ENCODE measurements around the gene ZNF814. TPM values are rescaled to one million over a fixed set of nuclear protein-coding genes. Genes with fewer than 3 reads are reported as not detected.
"Not testable (repeated sequence)": the region's sequence is repeated elsewhere in the genome, so short reads cannot be mapped to it uniquely, and the experiment has no call there.

The ZNF814 gene
- total and polyA plus RNA-seq, 2 experiments from 2014 or later = 80.4 to 86.9 TPM

DNA sequence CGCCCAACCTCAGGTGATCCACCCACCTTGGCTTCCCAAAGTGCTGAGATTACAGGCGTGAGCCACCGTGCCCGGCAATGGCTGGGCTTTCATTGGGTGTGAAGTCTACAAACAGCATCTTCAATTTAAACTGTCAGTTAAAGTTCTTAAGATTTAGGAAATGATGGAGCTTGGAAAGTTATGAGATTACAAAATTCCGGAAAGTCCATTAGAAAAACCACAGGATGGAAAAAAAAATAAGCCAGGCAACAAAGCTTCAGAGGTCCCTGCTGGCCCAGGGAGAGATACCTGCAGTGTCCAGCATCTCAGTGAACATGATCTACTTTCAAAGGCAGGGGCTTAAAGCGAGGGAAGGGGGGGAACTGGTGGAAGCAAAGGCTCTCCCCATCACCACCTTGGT, 63.3 kb downstream of the ZNF814 start (continued):
- no peak for TF ChIP-seq REST (IDR thresholded peaks at IDR 0.05; ENCODE audit: unreplicated experiment)
- no peak for TF ChIP-seq JUNB (IDR thresholded peaks at IDR 0.05; ENCODE audit: unreplicated experiment)
- TF ChIP-seq STAT1 (IDR thresholded peaks at IDR 0.05; ENCODE audit: unreplicated experiment) = no peak
- TF ChIP-seq CREB1 (CRISPR knock-in tag; IDR thresholded peaks at IDR 0.05; ENCODE audit: low read depth) = no peak
- TF ChIP-seq, protein P1, sequence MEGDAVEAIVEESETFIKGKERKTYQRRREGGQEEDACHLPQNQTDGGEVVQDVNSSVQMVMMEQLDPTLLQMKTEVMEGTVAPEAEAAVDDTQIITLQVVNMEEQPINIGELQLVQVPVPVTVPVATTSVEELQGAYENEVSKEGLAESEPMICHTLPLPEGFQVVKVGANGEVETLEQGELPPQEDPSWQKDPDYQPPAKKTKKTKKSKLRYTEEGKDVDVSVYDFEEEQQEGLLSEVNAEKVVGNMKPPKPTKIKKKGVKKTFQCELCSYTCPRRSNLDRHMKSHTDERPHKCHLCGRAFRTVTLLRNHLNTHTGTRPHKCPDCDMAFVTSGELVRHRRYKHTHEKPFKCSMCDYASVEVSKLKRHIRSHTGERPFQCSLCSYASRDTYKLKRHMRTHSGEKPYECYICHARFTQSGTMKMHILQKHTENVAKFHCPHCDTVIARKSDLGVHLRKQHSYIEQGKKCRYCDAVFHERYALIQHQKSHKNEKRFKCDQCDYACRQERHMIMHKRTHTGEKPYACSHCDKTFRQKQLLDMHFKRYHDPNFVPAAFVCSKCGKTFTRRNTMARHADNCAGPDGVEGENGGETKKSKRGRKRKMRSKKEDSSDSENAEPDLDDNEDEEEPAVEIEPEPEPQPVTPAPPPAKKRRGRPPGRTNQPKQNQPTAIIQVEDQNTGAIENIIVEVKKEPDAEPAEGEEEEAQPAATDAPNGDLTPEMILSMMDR (conservative IDR thresholded peaks at IDR 0.05; ENCODE audit: low read depth in 2 of 2) = no peak

- H3K27ac Mint-ChIP-seq; H3K4me3 Mint-ChIP-seq; H3K27me3 ChIP-seq (ENCODE audit: insufficient read depth); H3F3A ChIP-seq (replicated peaks; ENCODE audit: low read depth); DNase-seq (ENCODE audit: low spot score); H3K36me3 ChIP-seq (ENCODE audit: insufficient read depth); H3K9me2 ChIP-seq (ENCODE audit: insufficient read depth); ATAC-seq; H3K9me3 Mint-ChIP-seq; H2AFZ ChIP-seq: not testable (repeated sequence)
- Histone ChIP-seq H3K79me2 (replicated peaks; ENCODE audit: insufficient read depth) (peaks cover 91% of the 10 kb centered on the region), H3K27ac (ENCODE audit: low read depth) (peak overlapping the region; percentile 55; the same call in 1 of the 2 replicates), H3K4me1 (ENCODE audit: insufficient read depth) (peaks cover 25% of the 10 kb centered on the region), H4K20me1 (replicated peaks; ENCODE audit: insufficient read depth) (peaks cover 64% of the 10 kb centered on the region), H3K4me2 (peak overlapping the region; percentile 48; the same call in 1 of the 2 replicates), H3K4me3 (peak overlapping the region; percentile 10; the same call in 1 of the 2 replicates)
- Mint-ChIP-seq H3K27me3 (ENCODE audit: insufficient read depth, low read depth, poor library complexity) (peaks cover 11% of the 10 kb centered on the region), H3K4me1 (peaks cover 38% of the 10 kb centered on the region), H3K36me3 (ENCODE audit: low read depth) (peaks cover 59% of the 10 kb centered on the region)
Measured at GRCh38 chr19:57823608-57824007, 65.2 kb downstream of the ZNF814 start.

- H3K4me3 Mint-ChIP-seq = not testable (repeated sequence)
Measured at GRCh38 chr19:57823155-57823554, 65.7 kb downstream of the ZNF814 start.

GRCh38 chr19:57821501-57821900, 67.3 kb downstream of the ZNF814 start:
- H3K27ac Mint-ChIP-seq; H3K27me3 Mint-ChIP-seq (ENCODE audit: insufficient read depth, low read depth, poor library complexity); H3K27me3 ChIP-seq (ENCODE audit: insufficient read depth); H3K27ac ChIP-seq (ENCODE audit: low read depth); DNase-seq (ENCODE audit: low spot score); H3K4me3 ChIP-seq; H2AFZ ChIP-seq; H3K9me3 Mint-ChIP-seq; H3K9me2 ChIP-seq (ENCODE audit: insufficient read depth); H3F3A ChIP-seq (replicated peaks; ENCODE audit: low read depth); ATAC-seq; H3K36me3 ChIP-seq (ENCODE audit: insufficient read depth); H3K4me3 Mint-ChIP-seq; H3K4me2 ChIP-seq: not testable (repeated sequence)
- H3K4me1 ChIP-seq (ENCODE audit: insufficient read depth) = peaks cover 31% of the 10 kb centered on the region
- Mint-ChIP-seq H3K4me1 (peaks cover 41% of the 10 kb centered on the region), H3K36me3 (ENCODE audit: low read depth) (peaks cover 50% of the 10 kb centered on the region)
- peaks cover 52% of the 10 kb centered on the region for H4K20me1 ChIP-seq (replicated peaks; ENCODE audit: insufficient read depth)
- peaks cover 75% of the 10 kb centered on the region for H3K79me2 ChIP-seq (replicated peaks; ENCODE audit: insufficient read depth)

More at GRCh38 chr19:57823155-57823554, 65.7 kb downstream of the ZNF814 start:
- DNase-seq (ENCODE audit: low spot score); H3K9me3 Mint-ChIP-seq; ATAC-seq; H2AFZ ChIP-seq; H3K9me2 ChIP-seq (ENCODE audit: insufficient read depth); H3K27ac Mint-ChIP-seq; H3F3A ChIP-seq (replicated peaks; ENCODE audit: low read depth); H3K27me3 ChIP-seq (ENCODE audit: insufficient read depth); H3K36me3 ChIP-seq (ENCODE audit: insufficient read depth): not testable (repeated sequence)
- H3K36me3 Mint-ChIP-seq (ENCODE audit: low read depth) = peaks cover 59% of the 10 kb centered on the region
- H3K4me1 ChIP-seq (ENCODE audit: insufficient read depth) = peaks cover 30% of the 10 kb centered on the region
- H3K4me2 ChIP-seq = peak overlapping the region; percentile 48; the same call in 1 of the 2 replicates
- peak overlapping the region; percentile 55; the same call in 1 of the 2 replicates for H3K27ac ChIP-seq (ENCODE audit: low read depth)
- H4K20me1 ChIP-seq (replicated peaks; ENCODE audit: insufficient read depth) = peaks cover 61% of the 10 kb centered on the region
- peaks cover 13% of the 10 kb centered on the region for H3K27me3 Mint-ChIP-seq (ENCODE audit: insufficient read depth, low read depth, poor library complexity)
- H3K4me3 ChIP-seq = peak overlapping the region; percentile 10; the same call in 1 of the 2 replicates
- H3K4me1 Mint-ChIP-seq = peaks cover 42% of the 10 kb centered on the region
- H3K79me2 ChIP-seq (replicated peaks; ENCODE audit: insufficient read depth) = peaks cover 87% of the 10 kb centered on the region

GRCh38 chr19:57821095-57821494, 67.7 kb downstream of the ZNF814 start:
- H3K27me3 Mint-ChIP-seq (ENCODE audit: insufficient read depth, low read depth, poor library complexity); ATAC-seq; H3K27me3 ChIP-seq (ENCODE audit: insufficient read depth); H3K27ac Mint-ChIP-seq; H3F3A ChIP-seq (replicated peaks; ENCODE audit: low read depth); DNase-seq (ENCODE audit: low spot score); H3K9me3 Mint-ChIP-seq; H3K36me3 ChIP-seq (ENCODE audit: insufficient read depth); H2AFZ ChIP-seq; H3K9me2 ChIP-seq (ENCODE audit: insufficient read depth); H3K27ac ChIP-seq (ENCODE audit: low read depth): not testable (repeated sequence)
- H3K79me2 ChIP-seq (replicated peaks; ENCODE audit: insufficient read depth) = peaks cover 71% of the 10 kb centered on the region
- Mint-ChIP-seq H3K36me3 (ENCODE audit: low read depth) (peaks cover 47% of the 10 kb centered on the region), H3K4me3 (peak overlapping the region; percentile 95), H3K4me1 (peaks cover 44% of the 10 kb centered on the region)
- peak overlapping the region; percentile 86 for H3K4me2 ChIP-seq
- H3K4me1 ChIP-seq (ENCODE audit: insufficient read depth) = peaks cover 31% of the 10 kb centered on the region
- H3K4me3 ChIP-seq = peak overlapping the region; percentile 95
- peaks cover 48% of the 10 kb centered on the region for H4K20me1 ChIP-seq (replicated peaks; ENCODE audit: insufficient read depth)
